GM10248 (cell line): ENCODE data around the gene NSMF.
A peak's percentile ranks its signal among the peaks of the same experiment; 100 is the strongest.

Experiments used
- CTCF ChIA-PET: fragments of 300-600 bp; sonication (Branson Sonifier 250); formaldehyde crosslinking; extraction: SDS; loops from one replicate; lab custom pipeline; 2021; ENCODE audit warnings: antibody characterized with exemption; lab: Yijun Ruan, JAX
- POLR2A ChIA-PET: fragments of 350-650 bp; sonication (Branson Sonifier 250); formaldehyde crosslinking; extraction: SDS; loops from one replicate; lab custom pipeline; 2020; ENCODE audit warnings: antibody characterized with exemption; lab: Yijun Ruan, JAX
- DNase-seq: peaks from one replicate; pipeline ENCODE4 v3.0.0; 2012; ENCODE audit errors: extremely low spot score
- TF ChIP-seq, protein P1 (sequence below): IDR thresholded peaks from 2 replicates; pipeline ENCODE4 v1.5.1; 2012; ENCODE audit warnings: mild to moderate bottlenecking, low read depth; ENCODE audit errors: extremely low read depth, missing control alignments, control extremely low read depth

NSMF gene

DNA sequence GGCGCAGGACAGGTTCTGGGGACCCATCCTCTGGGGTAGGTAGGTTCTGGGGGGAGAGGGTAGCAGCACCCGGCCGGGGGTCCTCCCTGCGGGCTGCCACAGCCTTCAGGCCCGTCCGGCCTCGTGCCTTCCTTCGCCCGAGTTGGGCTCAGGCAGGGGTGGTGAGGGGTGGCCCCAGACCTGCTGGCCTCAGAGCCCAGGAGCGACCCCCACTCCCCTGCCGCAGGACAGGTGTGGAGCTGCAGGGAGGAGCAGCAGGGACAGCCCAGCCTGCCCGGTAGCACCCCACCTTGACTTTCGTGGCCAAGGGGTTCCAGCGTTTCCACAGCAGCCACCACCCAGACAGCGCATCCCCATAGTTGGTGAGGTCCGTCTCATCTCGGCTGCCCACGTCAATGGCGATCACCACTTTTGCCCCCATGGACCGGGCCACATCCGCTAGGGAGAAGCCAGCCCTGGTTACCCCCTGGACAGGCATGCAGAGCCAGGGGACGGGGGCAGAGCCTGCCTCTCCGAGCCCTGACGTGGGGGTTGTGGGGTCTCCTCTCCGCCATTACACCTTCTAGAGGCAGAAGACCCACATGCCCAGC, 3.4 kb upstream of the NSMF start:
- ChIA-PET POLR2A (no interaction called here), CTCF (interaction anchor here (1.1 kb wide), 1 partner anchor 14 kb away, joined by 3 read pairs; no protein-coding TSS in a partner anchor)
- TF ChIP-seq, protein P1, sequence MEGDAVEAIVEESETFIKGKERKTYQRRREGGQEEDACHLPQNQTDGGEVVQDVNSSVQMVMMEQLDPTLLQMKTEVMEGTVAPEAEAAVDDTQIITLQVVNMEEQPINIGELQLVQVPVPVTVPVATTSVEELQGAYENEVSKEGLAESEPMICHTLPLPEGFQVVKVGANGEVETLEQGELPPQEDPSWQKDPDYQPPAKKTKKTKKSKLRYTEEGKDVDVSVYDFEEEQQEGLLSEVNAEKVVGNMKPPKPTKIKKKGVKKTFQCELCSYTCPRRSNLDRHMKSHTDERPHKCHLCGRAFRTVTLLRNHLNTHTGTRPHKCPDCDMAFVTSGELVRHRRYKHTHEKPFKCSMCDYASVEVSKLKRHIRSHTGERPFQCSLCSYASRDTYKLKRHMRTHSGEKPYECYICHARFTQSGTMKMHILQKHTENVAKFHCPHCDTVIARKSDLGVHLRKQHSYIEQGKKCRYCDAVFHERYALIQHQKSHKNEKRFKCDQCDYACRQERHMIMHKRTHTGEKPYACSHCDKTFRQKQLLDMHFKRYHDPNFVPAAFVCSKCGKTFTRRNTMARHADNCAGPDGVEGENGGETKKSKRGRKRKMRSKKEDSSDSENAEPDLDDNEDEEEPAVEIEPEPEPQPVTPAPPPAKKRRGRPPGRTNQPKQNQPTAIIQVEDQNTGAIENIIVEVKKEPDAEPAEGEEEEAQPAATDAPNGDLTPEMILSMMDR, result no peak
- no peak for DNase-seq

DNA sequence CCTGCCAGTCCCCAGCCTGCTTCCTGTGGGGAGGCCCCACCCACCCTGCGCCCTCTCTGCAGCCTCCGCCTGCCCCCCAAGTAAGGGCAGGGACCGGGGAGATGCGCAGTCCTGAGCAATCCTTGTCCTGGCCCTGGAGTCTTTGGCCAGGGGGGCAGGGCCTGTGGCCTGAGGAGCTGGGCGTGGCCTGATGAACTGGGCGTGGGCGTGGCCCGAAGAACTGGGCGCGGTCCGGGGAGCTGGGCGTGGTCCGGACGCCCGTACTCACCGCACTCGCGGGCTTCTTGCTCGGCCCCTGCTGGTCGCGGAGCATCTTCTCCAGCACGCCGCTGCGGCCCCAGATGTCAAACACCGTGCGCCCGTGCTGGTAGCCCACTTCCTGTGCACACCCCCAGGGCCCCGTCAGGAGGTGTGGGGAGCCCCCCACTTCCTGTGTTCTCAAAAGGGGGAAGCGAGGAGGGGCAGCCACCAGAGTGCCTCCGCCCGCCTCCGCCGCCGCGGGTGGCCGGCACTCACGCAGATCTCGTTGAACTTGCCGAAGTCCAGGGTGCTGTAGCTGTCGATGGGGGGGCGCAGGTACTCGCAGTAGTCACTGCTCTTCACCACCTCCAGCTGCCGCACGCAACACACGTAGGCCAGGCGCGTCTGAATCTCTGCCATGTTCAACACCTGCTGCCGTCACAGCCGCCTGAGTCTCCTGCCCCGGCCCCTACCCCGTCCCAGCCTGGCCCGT, 2.7 kb upstream of the NSMF start:
- DNase-seq, result peak; percentile 92
- POLR2A ChIA-PET, result interaction anchor here (0.6 to 0.7 kb wide), 2 partner anchors 111 to 177 kb away, joined by 3 read pairs; no protein-coding TSS in a partner anchor
- TF ChIP-seq, protein P1, result no peak
- CTCF ChIA-PET, result interaction anchor here (0.9 to 1.1 kb wide), 4 partner anchors 12 to 160 kb away, joined by 3 to 4 read pairs (median 3); partner anchors contain the start of gene NRARP

DNA sequence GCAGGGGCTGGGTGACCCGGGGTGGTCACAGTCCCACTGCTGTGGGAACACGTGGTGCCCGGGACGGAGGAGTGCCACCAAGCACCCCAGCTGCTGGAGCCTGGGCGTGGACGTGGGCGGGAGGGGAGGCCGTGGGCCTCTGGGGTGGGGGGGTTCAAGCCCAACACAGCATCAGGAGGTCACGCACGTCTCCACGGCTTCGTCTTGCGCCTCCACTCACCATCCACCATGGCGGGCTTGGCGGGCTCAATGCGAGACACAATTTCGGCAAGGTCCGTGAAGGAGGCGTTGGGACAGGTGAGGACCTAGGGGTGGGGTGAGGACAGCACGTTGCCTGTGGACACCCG, 2.2 kb upstream of the NSMF start:
- ChIA-PET POLR2A (interaction anchor here (0.6 to 0.7 kb wide), 2 partner anchors 112 to 177 kb away, joined by 3 read pairs; no protein-coding TSS in a partner anchor), CTCF (interaction anchor here (0.9 to 1.1 kb wide), 4 partner anchors 12 to 159 kb away, joined by 3 to 4 read pairs (median 3); partner anchors contain the start of gene NRARP)
- TF ChIP-seq, protein P1, result no peak
- no peak for DNase-seq

DNA sequence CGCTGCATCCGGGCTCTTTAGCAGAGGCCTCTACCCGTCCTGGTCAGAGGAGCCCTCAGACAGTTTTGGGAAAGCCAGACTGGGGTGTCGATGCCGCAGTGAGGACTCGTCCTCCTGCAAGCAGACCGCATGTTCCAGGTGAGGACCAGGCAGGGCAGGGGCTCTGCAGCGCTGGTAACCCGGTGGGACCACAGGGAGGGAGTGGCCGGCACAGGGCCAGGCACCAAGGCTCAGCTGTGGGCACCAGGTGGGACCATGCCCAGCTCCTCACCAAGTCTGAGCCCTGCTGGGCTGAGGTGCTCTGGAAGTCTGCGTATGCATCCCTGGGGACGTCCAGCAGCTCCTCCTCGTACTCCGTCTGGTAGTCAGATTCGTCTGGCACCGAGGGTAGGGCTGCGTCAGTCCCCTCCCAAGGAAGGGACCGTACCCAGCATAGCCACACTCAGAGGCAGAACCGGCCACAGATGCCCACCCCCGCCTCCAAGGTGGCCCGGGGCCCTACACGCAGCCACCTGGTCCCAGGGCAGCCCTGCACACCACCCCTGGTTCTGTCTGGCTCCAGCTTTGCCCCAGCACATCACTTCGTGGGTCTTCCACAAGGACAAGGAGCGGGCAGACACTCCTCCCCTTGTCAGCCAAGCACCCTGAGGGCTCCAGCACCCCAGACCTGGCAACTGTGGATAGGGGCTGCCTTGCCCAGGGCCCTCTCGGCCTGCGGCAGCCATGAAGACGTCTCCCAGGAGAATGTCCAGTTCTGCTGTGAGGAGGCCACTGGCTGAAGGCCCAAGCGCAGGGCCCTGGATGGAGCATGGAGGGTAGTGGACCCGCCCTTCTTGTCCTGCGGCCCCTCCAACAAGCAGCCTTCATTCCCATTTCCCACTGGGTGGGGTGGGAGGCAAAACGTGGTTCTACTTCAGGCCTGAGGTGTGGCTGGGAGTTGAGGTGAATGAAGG, 1.5 kb upstream of the NSMF start:
- TF ChIP-seq, protein P1, result no peak
- ChIA-PET POLR2A (no interaction called here), CTCF (no interaction called here)
- DNase-seq, result no peak

DNA sequence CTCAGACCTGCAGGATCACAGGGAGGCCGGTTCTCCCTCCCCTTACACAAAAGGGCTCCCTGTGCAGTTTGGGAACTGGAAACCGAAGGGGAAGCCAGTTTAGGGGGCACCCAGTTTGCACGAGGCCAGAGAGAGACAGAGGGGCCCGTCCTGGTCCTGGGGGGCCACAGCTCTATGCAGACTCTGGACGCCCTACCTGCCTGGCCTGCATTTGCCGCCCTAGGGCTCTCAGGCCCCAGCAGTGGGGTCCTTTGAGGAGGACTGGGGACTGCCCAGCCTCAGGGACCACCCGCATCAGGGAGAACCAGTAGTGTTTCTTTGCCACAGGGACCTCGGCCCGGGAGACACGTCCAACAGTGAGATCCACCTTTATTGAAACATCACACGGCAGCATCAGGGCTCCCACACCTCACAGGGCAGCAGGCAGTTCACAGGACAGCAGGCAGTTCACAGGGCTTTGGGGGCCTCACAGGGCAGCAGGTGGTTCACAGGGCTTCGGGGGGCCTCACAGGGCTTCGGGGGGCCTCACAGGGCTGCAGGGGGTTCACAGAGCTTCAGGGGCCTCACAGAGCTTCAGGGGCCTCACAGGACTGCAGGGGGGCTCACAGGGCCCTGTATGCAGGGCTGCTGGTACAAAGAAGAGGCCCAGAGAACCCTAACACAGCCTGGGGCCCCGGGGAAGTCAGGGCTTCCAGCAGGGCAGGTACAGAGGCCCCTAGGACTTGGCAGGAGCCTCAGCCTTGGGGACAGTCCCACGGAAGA, 648 bp upstream of the NSMF start:
- TF ChIP-seq, protein P1, result no peak
- ChIA-PET POLR2A (interaction anchor here (1.0 kb wide), 1 partner anchor 157 kb away, joined by 6 read pairs; the partner anchor contains the start of gene NRARP), CTCF (interaction anchor here (1.0 to 1.3 kb wide), 3 partner anchors 14 to 50 kb away, joined by 3 to 7 read pairs (median 6); partner anchors contain the start of genes EXD3 and NOXA1)
- no peak for DNase-seq
